Upper lobe of right lung (tissue), 1 donor: ENCODE data around the gene MRPS18A. TPM values are rescaled to one million over a fixed set of nuclear protein-coding genes. Genes with fewer than 3 reads are reported as not detected.

Source experiments
- ATAC-seq: fragments of 200-7000 bp; cut with Tn5 transposase; one replicate; pipeline ENCODE4 v1.9.1; 2020; ENCODE audit warnings: mild to moderate bottlenecking, moderate library complexity
- DNase-seq: peaks from one replicate; pipeline ENCODE4 v3.0.0-alpha.2; 2020
- H3K27ac ChIP-seq: fragments of 200-600 bp; one replicate; pipeline ENCODE4 v1.8.0; 2022
- H3K27me3 ChIP-seq: fragments of 200-600 bp; one replicate; pipeline ENCODE4 v1.8.0; 2022; ENCODE audit warnings: mild to moderate bottlenecking
- H3K36me3 ChIP-seq: fragments of 200-600 bp; one replicate; pipeline ENCODE4 v1.8.0; 2022
- H3K4me1 ChIP-seq: fragments of 200-600 bp; one replicate; pipeline ENCODE4 v1.8.0; 2022
- H3K4me3 ChIP-seq: fragments of 200-600 bp; one replicate; pipeline ENCODE4 v1.8.0; 2022; ENCODE audit warnings: mild to moderate bottlenecking
- H3K9me3 ChIP-seq: fragments of 200-600 bp; one replicate; pipeline ENCODE4 v1.8.0; 2022
- intact Hi-C: fragments of 100-400 bp; cut with DNase I; formaldehyde crosslinking; loops from one replicate; pipeline ENCODE4 v1.11.0; 2022
- total RNA-seq: library from RNA; stranded (reverse); fragmentation: NEBNext Ultra II Directional; extraction: Animal tissue kit (Norgen Biotek cat#: 25700); gene quantifications from one replicate; pipeline ENCODE4 v1.2.1, GENCODE V29; 2021
- TF ChIP-seq, protein P1 (sequence below): fragments of 200-600 bp; IDR thresholded peaks from one replicate; pipeline ENCODE4 v1.8.0; 2022; ENCODE audit warnings: antibody characterized with exemption
- donor health status: DM: no; HTN: yes; CAD: no; lungs with severe emphysema.

Gene MRPS18A
- total RNA-seq, 1 donor from 2014 or later = 28.1 TPM

- TF ChIP-seq, protein P1, sequence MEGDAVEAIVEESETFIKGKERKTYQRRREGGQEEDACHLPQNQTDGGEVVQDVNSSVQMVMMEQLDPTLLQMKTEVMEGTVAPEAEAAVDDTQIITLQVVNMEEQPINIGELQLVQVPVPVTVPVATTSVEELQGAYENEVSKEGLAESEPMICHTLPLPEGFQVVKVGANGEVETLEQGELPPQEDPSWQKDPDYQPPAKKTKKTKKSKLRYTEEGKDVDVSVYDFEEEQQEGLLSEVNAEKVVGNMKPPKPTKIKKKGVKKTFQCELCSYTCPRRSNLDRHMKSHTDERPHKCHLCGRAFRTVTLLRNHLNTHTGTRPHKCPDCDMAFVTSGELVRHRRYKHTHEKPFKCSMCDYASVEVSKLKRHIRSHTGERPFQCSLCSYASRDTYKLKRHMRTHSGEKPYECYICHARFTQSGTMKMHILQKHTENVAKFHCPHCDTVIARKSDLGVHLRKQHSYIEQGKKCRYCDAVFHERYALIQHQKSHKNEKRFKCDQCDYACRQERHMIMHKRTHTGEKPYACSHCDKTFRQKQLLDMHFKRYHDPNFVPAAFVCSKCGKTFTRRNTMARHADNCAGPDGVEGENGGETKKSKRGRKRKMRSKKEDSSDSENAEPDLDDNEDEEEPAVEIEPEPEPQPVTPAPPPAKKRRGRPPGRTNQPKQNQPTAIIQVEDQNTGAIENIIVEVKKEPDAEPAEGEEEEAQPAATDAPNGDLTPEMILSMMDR = no peak
- Histone ChIP-seq H3K9me3 (no peaks in the 10 kb centered on the region), H3K4me3 (no peak overlapping the region), H3K36me3 (no peaks in the 10 kb centered on the region), H3K27ac (peak overlapping the region; percentile 30), H3K4me1 (peaks cover 48% of the 10 kb centered on the region), H3K27me3 (no peaks in the 10 kb centered on the region)
- DNase-seq (no peak), ATAC-seq (peak; percentile 24)
- intact Hi-C loops = no loop called here
These were observed 12.1 kb upstream of the MRPS18A start for GRCh38 chr6:43699564-43700186.

GRCh38 chr6:43698584-43699349 lies 11.2 kb upstream of the MRPS18A start:
- TF ChIP-seq, protein P1 = no peak
- no peak for DNase-seq
- ATAC-seq = no peak
- no peaks in the 10 kb centered on the region for H3K9me3 ChIP-seq
- peaks cover 43% of the 10 kb centered on the region for H3K4me1 ChIP-seq
- H3K4me3 ChIP-seq = no peak overlapping the region
- peak overlapping the region; percentile 30 for H3K27ac ChIP-seq
- H3K27me3 ChIP-seq = no peaks in the 10 kb centered on the region
- no peaks in the 10 kb centered on the region for H3K36me3 ChIP-seq
- intact Hi-C loops = no loop called here

GRCh38 chr6:43697421-43697820 lies 9.8 kb upstream of the MRPS18A start:
- no peak for DNase-seq
- Histone ChIP-seq H3K4me1 (peaks cover 32% of the 10 kb centered on the region), H3K9me3 (no peaks in the 10 kb centered on the region), H3K27me3 (no peaks in the 10 kb centered on the region), H3K4me3 (no peak overlapping the region), H3K36me3 (no peaks in the 10 kb centered on the region), H3K27ac (no peak overlapping the region)
- TF ChIP-seq, protein P1 = no peak
- ATAC-seq = no peak
- intact Hi-C loops = no loop called here

GRCh38 chr6:43695967-43696291 lies 8.3 kb upstream of the MRPS18A start:
- TF ChIP-seq, protein P1 = no peak
- Histone ChIP-seq H3K4me3 (no peak overlapping the region), H3K4me1 (peaks cover 22% of the 10 kb centered on the region), H3K27ac (no peak overlapping the region), H3K9me3 (no peaks in the 10 kb centered on the region), H3K27me3 (no peaks in the 10 kb centered on the region), H3K36me3 (no peaks in the 10 kb centered on the region)
- ATAC-seq (no peak), DNase-seq (no peak)
- intact Hi-C loops = no loop called here

GRCh38 chr6:43695215-43695966 lies 7.8 kb upstream of the MRPS18A start:
- TF ChIP-seq, protein P1 = no peak
- Histone ChIP-seq H3K4me3 (no peak overlapping the region), H3K27ac (no peak overlapping the region), H3K27me3 (no peaks in the 10 kb centered on the region), H3K36me3 (no peaks in the 10 kb centered on the region), H3K4me1 (peaks cover 22% of the 10 kb centered on the region), H3K9me3 (no peaks in the 10 kb centered on the region)
- DNase-seq (peak; percentile 74), ATAC-seq (peak; percentile 80)
- intact Hi-C loops = no loop called here
